GM12891 (cell line): ENCODE results near the gene UBE2E2.

Experiments
- POLR2A ChIP-seq: IDR thresholded peaks from 2 replicates; pipeline ENCODE4 v1.6.1; 2011; ENCODE audit warnings: low read depth, low read length, control low read depth
- POU2F2 ChIP-seq: IDR thresholded peaks from 2 replicates; pipeline ENCODE4 v1.6.1; 2011; ENCODE audit warnings: low read depth, mild to moderate bottlenecking, control low read depth, low read length, moderate library complexity

DNA sequence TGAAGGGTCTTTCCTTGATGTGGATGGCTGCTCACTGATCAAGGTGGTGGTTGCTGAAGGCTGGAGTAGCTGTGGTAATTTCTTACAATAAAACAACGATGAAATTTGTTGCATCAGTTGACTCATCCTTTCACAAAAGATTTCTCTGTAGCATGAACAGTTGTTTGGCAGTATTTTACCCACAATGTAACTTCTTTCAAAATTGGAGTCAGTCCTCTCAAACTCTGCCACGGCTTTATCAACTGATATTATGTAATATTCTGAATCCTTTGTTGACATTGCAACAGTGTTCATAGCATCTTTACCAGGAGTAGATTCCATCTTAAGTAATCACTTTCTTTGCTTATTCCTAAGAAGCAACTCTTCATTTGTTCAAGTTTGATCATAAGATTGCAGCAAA lies 252.6 kb downstream of the UBE2E2 start:
- TF ChIP-seq POU2F2 (no peak), POLR2A (no peak)
